SK-N-MC (cell line): ENCODE measurements around the gene NCBP2.

Experiments
- DNase-seq: peaks from one replicate; pipeline ENCODE4 v3.0.0-alpha.2; 2011; ENCODE audit warnings: low read depth, low spot score
- H3K27ac ChIP-seq: fragments of 200-600 bp; sonication (generic); 2 replicates; pipeline ENCODE4 v1.5.1; 2016; ENCODE audit warnings: mixed run types
- H3K36me3 ChIP-seq: fragments of 200-600 bp; sonication (generic); 2 replicates; pipeline ENCODE4 v1.6.1; 2017; ENCODE audit warnings: antibody characterized with exemption, low read length, mixed read lengths; ENCODE audit not compliant: insufficient read depth
- H3K4me3 ChIP-seq: fragments of 200-600 bp; sonication (generic); 2 replicates; pipeline ENCODE4 v1.5.1; 2016
- H3K9ac ChIP-seq: fragments of 200-600 bp; sonication (generic); 2 replicates; pipeline ENCODE4 v1.8.0; 2017; ENCODE audit warnings: mixed run types, mixed read lengths; ENCODE audit not compliant: insufficient read length
- H3K9me3 ChIP-seq: fragments of 200-600 bp; sonication (generic); 2 replicates; pipeline ENCODE4 v1.6.1; 2017; ENCODE audit warnings: low read depth, mild to moderate bottlenecking, antibody characterized with exemption, low read length, moderate library complexity, mixed read lengths
- EZH2 ChIP-seq: fragments of 200-600 bp; sonication (generic); IDR thresholded peaks from one replicate; pipeline ENCODE4 v1.6.1; 2017; ENCODE audit warnings: antibody characterized with exemption
- FOXP2 ChIP-seq: optimal IDR thresholded peaks from 2 replicates; pipeline ENCODE3; 2011; ENCODE audit warnings: mild to moderate bottlenecking, moderate library complexity; ENCODE audit not compliant: insufficient read depth; ENCODE audit errors: extremely low read length, control extremely low read depth
- POLR2AphosphoS5 ChIP-seq: IDR thresholded peaks from 2 replicates; pipeline ENCODE4 v1.6.1; 2012; ENCODE audit warnings: mild to moderate bottlenecking, low read depth, low read length, borderline replicate concordance

Gene NCBP2

GRCh38 chr3:196985298-196985697, 43.0 kb upstream of the NCBP2 start:
- no peaks in the 10 kb centered on the region for H3K9me3 ChIP-seq
- no peak for DNase-seq
- TF ChIP-seq POLR2AphosphoS5 (no peak), EZH2 (no peak), FOXP2 (no peak)
- no peak overlapping the region for H3K9ac ChIP-seq
- H3K4me3 ChIP-seq: no peak overlapping the region
- no peaks in the 10 kb centered on the region for H3K36me3 ChIP-seq
- no peak overlapping the region for H3K27ac ChIP-seq

GRCh38 chr3:196983186-196983585, 40.9 kb upstream of the NCBP2 start:
- TF ChIP-seq EZH2 (no peak), FOXP2 (no peak), POLR2AphosphoS5 (no peak)
- DNase-seq: no peak
- no peak overlapping the region for H3K9ac ChIP-seq
- H3K36me3 ChIP-seq: no peaks in the 10 kb centered on the region
- H3K4me3 ChIP-seq: no peak overlapping the region
- H3K27ac ChIP-seq: no peak overlapping the region
- H3K9me3 ChIP-seq: no peaks in the 10 kb centered on the region

- DNase-seq: no peak
- Histone ChIP-seq H3K4me3 (no peak overlapping the region), H3K27ac (no peak overlapping the region), H3K9ac (no peak overlapping the region), H3K36me3 (no peaks in the 10 kb centered on the region), H3K9me3 (no peaks in the 10 kb centered on the region)
- TF ChIP-seq FOXP2 (no peak), POLR2AphosphoS5 (no peak), EZH2 (no peak)
Measured at GRCh38 chr3:196981657-196982056, 39.3 kb upstream of the NCBP2 start.

- Histone ChIP-seq H3K9ac (no peak overlapping the region), H3K4me3 (no peak overlapping the region), H3K27ac (no peak overlapping the region), H3K9me3 (no peaks in the 10 kb centered on the region), H3K36me3 (no peaks in the 10 kb centered on the region)
- no peak for DNase-seq
- TF ChIP-seq FOXP2: no peak
- no peak for TF ChIP-seq EZH2
- no peak for TF ChIP-seq POLR2AphosphoS5
Measured at GRCh38 chr3:196979545-196979944, 37.2 kb upstream of the NCBP2 start.

GRCh38 chr3:196976941-196977340, 34.6 kb upstream of the NCBP2 start:
- H3K9me3 ChIP-seq: no peaks in the 10 kb centered on the region
- H3K27ac ChIP-seq: no peak overlapping the region
- no peaks in the 10 kb centered on the region for H3K36me3 ChIP-seq
- H3K4me3 ChIP-seq: no peak overlapping the region
- TF ChIP-seq POLR2AphosphoS5 (no peak), FOXP2 (no peak), EZH2 (no peak)
- no peak for DNase-seq
- H3K9ac ChIP-seq: no peak overlapping the region

- Histone ChIP-seq H3K27ac (no peak overlapping the region), H3K9me3 (no peaks in the 10 kb centered on the region), H3K36me3 (no peaks in the 10 kb centered on the region), H3K9ac (no peak overlapping the region), H3K4me3 (no peak overlapping the region)
- DNase-seq: no peak
- TF ChIP-seq FOXP2: no peak
- TF ChIP-seq EZH2: no peak
- no peak for TF ChIP-seq POLR2AphosphoS5
Measured at GRCh38 chr3:196975349-196975748, 33.0 kb upstream of the NCBP2 start.

- H3K27ac ChIP-seq: no peak overlapping the region
- TF ChIP-seq FOXP2 (no peak), POLR2AphosphoS5 (no peak), EZH2 (no peak)
- DNase-seq: no peak
- no peak overlapping the region for H3K9ac ChIP-seq
- H3K9me3 ChIP-seq: no peaks in the 10 kb centered on the region
- H3K36me3 ChIP-seq: no peaks in the 10 kb centered on the region
- H3K4me3 ChIP-seq: no peak overlapping the region
Measured at GRCh38 chr3:196974661-196975060, 32.3 kb upstream of the NCBP2 start.

- no peak overlapping the region for H3K4me3 ChIP-seq
- no peaks in the 10 kb centered on the region for H3K36me3 ChIP-seq
- no peaks in the 10 kb centered on the region for H3K9me3 ChIP-seq
- DNase-seq: no peak
- no peak overlapping the region for H3K27ac ChIP-seq
- no peak for TF ChIP-seq EZH2
- TF ChIP-seq POLR2AphosphoS5: no peak
- no peak for TF ChIP-seq FOXP2
- H3K9ac ChIP-seq: no peak overlapping the region
Measured at GRCh38 chr3:196971094-196971698, 28.9 kb upstream of the NCBP2 start.

GRCh38 chr3:196970547-196971093, 28.3 kb upstream of the NCBP2 start:
- no peak for DNase-seq
- no peak overlapping the region for H3K9ac ChIP-seq
- TF ChIP-seq POLR2AphosphoS5 (no peak), FOXP2 (no peak), EZH2 (no peak)
- H3K4me3 ChIP-seq: no peak overlapping the region
- no peak overlapping the region for H3K27ac ChIP-seq
- H3K9me3 ChIP-seq: no peaks in the 10 kb centered on the region
- H3K36me3 ChIP-seq: no peaks in the 10 kb centered on the region
